ENCODE data around the gene DUT.

GRCh38 chr15:48388016-48388851 lies 57.0 kb downstream of the DUT start:
- TF ChIP-seq CTCF (IDR thresholded peaks at IDR 0.05; ENCODE audit: insufficient read depth, low read length, poor library complexity, severe bottlenecking), result no peak
- no peak for TF ChIP-seq EZH2phosphoT487 (conservative IDR thresholded peaks at IDR 0.05; ENCODE audit: low read length)
